HepG2 (cell line): ENCODE data around the gene TIMM44. TPM values are rescaled to one million over a fixed set of nuclear protein-coding genes. Genes with fewer than 3 reads are reported as not detected.

ENCODE experiments used
- ATF2 ChIP-seq: sonication (generic); formaldehyde crosslinking; IDR thresholded peaks from 2 replicates; pipeline ENCODE4 v1.4.0; 2020; ENCODE audit warnings: missing genetic modification reagents
- EEA1 ChIP-seq: sonication (generic); formaldehyde crosslinking; IDR thresholded peaks from 2 replicates; pipeline ENCODE4 v1.5.1; 2020; ENCODE audit warnings: mild to moderate bottlenecking, missing genetic modification reagents, borderline replicate concordance
- EED ChIP-seq: sonication (generic); formaldehyde crosslinking; IDR thresholded peaks from 2 replicates; pipeline ENCODE4 v1.5.0; 2020; ENCODE audit warnings: mild to moderate bottlenecking, missing genetic modification reagents
- GPBP1L1 ChIP-seq: sonication (generic); formaldehyde crosslinking; IDR thresholded peaks from 2 replicates; pipeline ENCODE4 v1.5.0; 2020; ENCODE audit warnings: mild to moderate bottlenecking, missing genetic modification reagents
- MXI1 ChIP-seq: IDR thresholded peaks from 3 replicates; pipeline ENCODE4 v1.6.1; 2012; ENCODE audit warnings: low read depth, low read length, inconsistent platforms, borderline replicate concordance
- NCOA5 ChIP-seq: sonication (generic); formaldehyde crosslinking; IDR thresholded peaks from 2 replicates; pipeline ENCODE4 v1.4.0; 2020; ENCODE audit warnings: missing genetic modification reagents
- NR2F6 ChIP-seq, 2 experiments: IDR thresholded peaks; 2 replicates each; pipeline ENCODE4 v1.6.1; 2016; ENCODE audit warnings: antibody characterized with exemption in 1 of 2, mild to moderate bottlenecking in 1 of 2
- POGK ChIP-seq: sonication (generic); formaldehyde crosslinking; conservative IDR thresholded peaks from 2 replicates; pipeline ENCODE4 v1.8.0; 2022; ENCODE audit warnings: mild to moderate bottlenecking, moderate library complexity, missing genetic modification reagents
- REST ChIP-seq, 2 experiments: IDR thresholded peaks; 2 replicates each; pipeline ENCODE4 v1.6.1; 2011 to 2012; ENCODE audit warnings: low read length in 2 of 2, borderline replicate concordance in 1 of 2, low read depth in 1 of 2, mild to moderate bottlenecking in 1 of 2, moderate library complexity in 1 of 2
- SCMH1 ChIP-seq: sonication (generic); formaldehyde crosslinking; IDR thresholded peaks from 2 replicates; pipeline ENCODE4 v1.9.0; 2021; ENCODE audit warnings: missing genetic modification reagents, mild to moderate bottlenecking, borderline replicate concordance
- ZFP36L1 ChIP-seq: sonication (generic); formaldehyde crosslinking; IDR thresholded peaks from 2 replicates; pipeline ENCODE4 v1.8.0; 2022; ENCODE audit warnings: mild to moderate bottlenecking, missing genetic modification reagents, moderate library complexity
- ZFP82 ChIP-seq: sonication (generic); formaldehyde crosslinking; IDR thresholded peaks from 2 replicates; pipeline ENCODE4 v1.5.1; 2020; ENCODE audit warnings: mild to moderate bottlenecking, missing genetic modification reagents, borderline replicate concordance
- ZNF530 ChIP-seq: sonication (generic); formaldehyde crosslinking; IDR thresholded peaks from 2 replicates; pipeline ENCODE4 v1.5.0; 2020; ENCODE audit warnings: low read depth, mild to moderate bottlenecking, missing genetic modification reagents
- ZNF687 ChIP-seq: sonication (generic); formaldehyde crosslinking; IDR thresholded peaks from 2 replicates; pipeline ENCODE4 v1.5.1; 2020; ENCODE audit warnings: mild to moderate bottlenecking, missing genetic modification reagents, moderate library complexity
- polyA plus RNA-seq, 8 experiments: library from polyadenylated mRNA; depleted of rRNA in 3 of 8; stranded (reverse) in 7 of 8; unstranded in 1 of 8; fragments of >200 nt; fragmentation: Illumina TruSeq in 4 of 8; extraction: Trizol in 4 of 8; gene quantifications; 2 replicates each; pipeline versions ENCODE4 v1.2.1 to v1.2.3, GENCODE V29; 2011 to 2016; ENCODE audit warnings: low read depth in 4 of 8, missing spikeins in 1 of 8, mixed read lengths in 1 of 8; ENCODE audit not compliant: insufficient read depth in 1 of 8
- total RNA-seq, 5 experiments: library from RNA; depleted of rRNA; stranded (reverse); fragments of >200 nt; fragmentation: Illumina TruSeq; extraction: Trizol; gene quantifications; 2 replicates each; pipeline ENCODE4 v1.2.3, GENCODE V29; 2016; ENCODE audit warnings: low read depth in 1 of 5

TIMM44 gene
- total and polyA plus RNA-seq, 2 of the 13 experiments (the other 11 are each of a cell fraction or from before 2014, with no cell fraction given), result 42.9 to 72.6 TPM

- TF ChIP-seq POGK (no peak), NCOA5 (CRISPR knock-in tag) (no peak), MXI1 (peak; percentile 44; the same call in 1 of the 3 replicates), REST (IDR thresholded peaks at IDR 0.05; ENCODE audit: borderline replicate concordance in 1 of 2, low read depth in 1 of 2, low read length in 2 of 2) (no peak), ATF2 (no peak), ZNF687 (peak; percentile 28; the same call in 1 of the 2 replicates), ZFP82 (CRISPR knock-in tag) (no peak), ZNF530 (CRISPR knock-in tag) (no peak), EEA1 (no peak), ZFP36L1 (CRISPR knock-in tag) (0 out of 2 replicates have a peak, but pooled peaks have one; percentile 22), GPBP1L1 (CRISPR knock-in tag) (no peak), SCMH1 (CRISPR knock-in tag) (no peak), NR2F6 (IDR thresholded peaks at IDR 0.05) (no peak), NR2F6 (CRISPR knock-in tag; IDR thresholded peaks at IDR 0.05) (0 out of 2 replicates have a peak, but pooled peaks have one; percentile 23), EED (CRISPR knock-in tag) (no peak)
Measured at GRCh38 chr19:7904074-7905020, 39.1 kb downstream of the TIMM44 start (continued).
